ENCODE results near the gene GNMT.

GNMT gene

DNA sequence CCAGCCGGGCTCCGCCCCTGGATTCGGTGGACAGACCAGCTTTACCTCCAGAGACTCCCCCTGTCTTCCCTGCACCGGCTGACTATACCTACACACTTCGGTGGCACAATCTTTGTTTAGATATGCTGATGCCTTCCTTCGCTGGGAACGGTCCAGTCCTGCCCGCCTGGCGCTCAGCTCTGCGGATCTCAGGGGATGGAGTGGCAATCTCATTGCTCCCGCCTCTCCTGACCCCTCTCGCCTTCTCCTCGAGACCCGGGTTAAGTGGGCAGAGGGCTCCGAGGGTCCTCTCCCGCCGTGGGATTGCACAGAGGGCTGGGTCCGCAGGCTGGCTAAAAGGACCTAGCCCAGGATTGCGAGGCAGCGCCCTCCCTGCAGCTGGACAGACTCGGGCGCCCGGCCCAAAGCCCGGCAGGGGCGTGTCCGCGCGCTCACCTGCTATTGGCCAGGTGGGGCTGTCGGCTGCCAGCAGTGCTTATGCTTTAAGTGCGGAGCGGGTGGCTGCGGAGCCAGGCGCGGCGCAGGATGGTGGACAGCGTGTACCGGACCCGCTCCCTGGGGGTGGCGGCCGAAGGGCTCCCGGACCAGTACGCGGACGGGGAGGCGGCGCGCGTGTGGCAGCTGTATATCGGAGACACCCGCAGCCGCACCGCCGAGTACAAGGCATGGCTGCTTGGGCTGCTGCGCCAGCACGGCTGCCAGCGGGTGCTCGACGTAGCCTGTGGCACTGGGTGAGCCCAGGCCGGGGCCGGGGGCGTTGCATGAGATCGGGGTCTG lies at the start of gene GNMT:
TSS of gene GNMT (plus strand) at position 512 of the 777 bp plus-strand sequence. CDS start at position 526, 14 bp downstream.
- H3K4me1 ChIP-seq (ENCODE audit: insufficient read depth, low read length, poor library complexity, severe bottlenecking) = no peaks in the 10 kb centered on the region
- H2AFZ ChIP-seq (ENCODE audit: low read length) = no peak within 1 kb of the TSS
- no peak within 1 kb of the TSS for H3K4me2 ChIP-seq (ENCODE audit: low read depth, low read length, poor library complexity, severe bottlenecking)
- H3K9ac ChIP-seq (ENCODE audit: low read depth, low read length, poor library complexity, severe bottlenecking) = no peak within 1 kb of the TSS
- no peaks in the 10 kb centered on the region for H3K79me2 ChIP-seq (ENCODE audit: insufficient read depth, low read length)
- no peak for TF ChIP-seq EZH2phosphoT487 (IDR thresholded peaks at IDR 0.05; ENCODE audit: borderline replicate concordance)
- TF ChIP-seq, protein P1, sequence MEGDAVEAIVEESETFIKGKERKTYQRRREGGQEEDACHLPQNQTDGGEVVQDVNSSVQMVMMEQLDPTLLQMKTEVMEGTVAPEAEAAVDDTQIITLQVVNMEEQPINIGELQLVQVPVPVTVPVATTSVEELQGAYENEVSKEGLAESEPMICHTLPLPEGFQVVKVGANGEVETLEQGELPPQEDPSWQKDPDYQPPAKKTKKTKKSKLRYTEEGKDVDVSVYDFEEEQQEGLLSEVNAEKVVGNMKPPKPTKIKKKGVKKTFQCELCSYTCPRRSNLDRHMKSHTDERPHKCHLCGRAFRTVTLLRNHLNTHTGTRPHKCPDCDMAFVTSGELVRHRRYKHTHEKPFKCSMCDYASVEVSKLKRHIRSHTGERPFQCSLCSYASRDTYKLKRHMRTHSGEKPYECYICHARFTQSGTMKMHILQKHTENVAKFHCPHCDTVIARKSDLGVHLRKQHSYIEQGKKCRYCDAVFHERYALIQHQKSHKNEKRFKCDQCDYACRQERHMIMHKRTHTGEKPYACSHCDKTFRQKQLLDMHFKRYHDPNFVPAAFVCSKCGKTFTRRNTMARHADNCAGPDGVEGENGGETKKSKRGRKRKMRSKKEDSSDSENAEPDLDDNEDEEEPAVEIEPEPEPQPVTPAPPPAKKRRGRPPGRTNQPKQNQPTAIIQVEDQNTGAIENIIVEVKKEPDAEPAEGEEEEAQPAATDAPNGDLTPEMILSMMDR (conservative IDR thresholded peaks at IDR 0.05; ENCODE audit: low read length) = no peak
- no peaks in the 10 kb centered on the region for H4K20me1 ChIP-seq (ENCODE audit: insufficient read depth, low read length, poor library complexity, severe bottlenecking)
- no peaks in the 10 kb centered on the region for H3K9me3 ChIP-seq (ENCODE audit: insufficient read depth, low read depth, low read length)
- no peaks in the 10 kb centered on the region for H3K27me3 ChIP-seq (ENCODE audit: insufficient read depth, low read length, poor library complexity, severe bottlenecking)
- no peaks in the 10 kb centered on the region for H3K36me3 ChIP-seq (ENCODE audit: insufficient read depth, low read length)
- no peaks in the 10 kb centered on the region for H3K9me2 ChIP-seq (replicated peaks; ENCODE audit: low read depth, low read length)
- H3F3A ChIP-seq (ENCODE audit: low read depth) = no peaks in the 10 kb centered on the region
- H3K4me3 ChIP-seq (ENCODE audit: low read length, poor library complexity, severe bottlenecking) = no peak within 1 kb of the TSS

DNA sequence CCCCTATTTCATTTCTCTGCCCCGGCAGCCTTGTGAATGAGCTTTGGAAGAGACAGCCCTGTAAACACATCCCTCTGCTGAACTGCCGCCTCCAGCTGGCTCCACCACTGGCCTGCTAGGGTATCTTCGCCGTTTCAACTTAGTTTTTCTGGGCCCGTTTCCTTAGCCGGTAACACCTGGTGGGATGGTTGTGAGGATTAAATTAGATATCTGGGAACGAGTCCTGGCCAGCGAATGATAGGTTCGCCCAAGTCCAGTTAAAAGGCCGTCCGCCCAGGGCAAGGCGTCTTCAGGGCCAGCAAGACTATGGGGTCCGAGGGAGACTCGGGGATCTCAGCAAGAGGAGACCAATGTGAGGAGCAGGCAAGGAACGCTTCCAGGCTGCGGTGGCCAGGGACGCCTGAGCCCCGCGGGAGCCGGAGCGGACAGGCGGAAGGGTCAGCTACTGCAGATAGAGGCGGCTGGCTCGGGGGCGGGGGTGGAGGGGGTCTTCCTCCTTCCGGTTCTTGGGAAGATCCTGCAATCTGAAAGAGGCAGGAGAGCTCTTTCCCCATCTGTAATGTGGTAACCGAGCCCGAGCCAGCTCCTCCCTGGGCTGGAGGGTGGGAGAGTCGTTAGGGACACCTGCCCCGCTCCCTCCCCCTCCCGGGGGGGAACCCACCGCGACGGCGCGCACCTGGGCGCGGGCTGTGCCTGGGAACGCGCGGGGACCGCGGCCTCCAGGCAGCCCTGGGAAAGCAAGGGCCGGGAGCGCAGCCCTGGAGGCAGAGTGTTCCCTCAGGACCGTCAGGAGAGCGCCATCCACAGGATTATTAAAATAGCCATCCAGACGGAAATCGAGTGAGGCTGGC lies 49.2 kb upstream of the GNMT start:
- Histone ChIP-seq H3K4me3 (ENCODE audit: low read length, poor library complexity, severe bottlenecking) (no peak overlapping the region), H3K9ac (ENCODE audit: low read depth, low read length, poor library complexity, severe bottlenecking) (no peak overlapping the region), H3K4me2 (ENCODE audit: low read depth, low read length, poor library complexity, severe bottlenecking) (no peak overlapping the region), H3K4me1 (ENCODE audit: insufficient read depth, low read length, poor library complexity, severe bottlenecking) (no peaks in the 10 kb centered on the region), H3K27me3 (ENCODE audit: insufficient read depth, low read length, poor library complexity, severe bottlenecking) (no peaks in the 10 kb centered on the region), H3K36me3 (ENCODE audit: insufficient read depth, low read length) (no peaks in the 10 kb centered on the region), H3K79me2 (ENCODE audit: insufficient read depth, low read length) (no peaks in the 10 kb centered on the region), H2AFZ (ENCODE audit: low read length) (no peak overlapping the region), H3K9me2 (replicated peaks; ENCODE audit: low read depth, low read length) (no peaks in the 10 kb centered on the region), H3F3A (ENCODE audit: low read depth) (no peaks in the 10 kb centered on the region), H3K9me3 (ENCODE audit: insufficient read depth, low read depth, low read length) (no peaks in the 10 kb centered on the region), H4K20me1 (ENCODE audit: insufficient read depth, low read length, poor library complexity, severe bottlenecking) (no peaks in the 10 kb centered on the region)
- no peak for TF ChIP-seq EZH2phosphoT487 (IDR thresholded peaks at IDR 0.05; ENCODE audit: borderline replicate concordance)
- TF ChIP-seq, protein P1 (conservative IDR thresholded peaks at IDR 0.05; ENCODE audit: low read length) = no peak

- Histone ChIP-seq H3K9me3 (ENCODE audit: insufficient read depth, low read depth, low read length) (no peaks in the 10 kb centered on the region), H3K4me2 (ENCODE audit: low read depth, low read length, poor library complexity, severe bottlenecking) (no peak overlapping the region), H3K36me3 (ENCODE audit: insufficient read depth, low read length) (no peaks in the 10 kb centered on the region), H3K9ac (ENCODE audit: low read depth, low read length, poor library complexity, severe bottlenecking) (no peak overlapping the region), H3K79me2 (ENCODE audit: insufficient read depth, low read length) (no peaks in the 10 kb centered on the region), H3K4me1 (ENCODE audit: insufficient read depth, low read length, poor library complexity, severe bottlenecking) (no peaks in the 10 kb centered on the region), H3F3A (ENCODE audit: low read depth) (no peaks in the 10 kb centered on the region), H3K4me3 (ENCODE audit: low read length, poor library complexity, severe bottlenecking) (no peak overlapping the region), H3K27me3 (ENCODE audit: insufficient read depth, low read length, poor library complexity, severe bottlenecking) (no peaks in the 10 kb centered on the region), H3K9me2 (replicated peaks; ENCODE audit: low read depth, low read length) (no peaks in the 10 kb centered on the region), H4K20me1 (ENCODE audit: insufficient read depth, low read length, poor library complexity, severe bottlenecking) (no peaks in the 10 kb centered on the region), H2AFZ (ENCODE audit: low read length) (no peak overlapping the region)
- TF ChIP-seq EZH2phosphoT487 (IDR thresholded peaks at IDR 0.05; ENCODE audit: borderline replicate concordance) = no peak
These were observed 46.0 kb upstream of the GNMT start for GRCh38 chr6:42914546-42914945.
